Measurements from ENCODE around the gene SLC9A2.

DNA sequence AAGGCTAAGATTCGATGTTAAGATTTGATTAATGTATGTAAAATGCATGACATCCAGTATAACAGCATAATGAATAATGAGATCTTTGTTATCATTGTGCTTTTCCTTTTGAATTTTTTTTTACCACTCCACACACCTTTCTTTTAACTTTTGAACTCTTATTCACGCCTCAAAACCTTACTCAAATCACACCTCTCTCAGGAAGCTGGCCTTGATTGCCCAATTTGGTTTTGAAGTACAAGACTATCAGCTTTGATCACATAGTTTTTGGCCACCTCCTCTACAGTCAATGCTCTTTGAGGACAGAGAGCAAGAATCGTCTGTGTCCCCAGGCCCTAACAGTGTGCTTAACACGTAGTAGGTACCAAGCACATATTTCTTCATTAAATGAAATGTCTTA, 29.9 kb upstream of the SLC9A2 start:
- TF ChIP-seq, protein P1, sequence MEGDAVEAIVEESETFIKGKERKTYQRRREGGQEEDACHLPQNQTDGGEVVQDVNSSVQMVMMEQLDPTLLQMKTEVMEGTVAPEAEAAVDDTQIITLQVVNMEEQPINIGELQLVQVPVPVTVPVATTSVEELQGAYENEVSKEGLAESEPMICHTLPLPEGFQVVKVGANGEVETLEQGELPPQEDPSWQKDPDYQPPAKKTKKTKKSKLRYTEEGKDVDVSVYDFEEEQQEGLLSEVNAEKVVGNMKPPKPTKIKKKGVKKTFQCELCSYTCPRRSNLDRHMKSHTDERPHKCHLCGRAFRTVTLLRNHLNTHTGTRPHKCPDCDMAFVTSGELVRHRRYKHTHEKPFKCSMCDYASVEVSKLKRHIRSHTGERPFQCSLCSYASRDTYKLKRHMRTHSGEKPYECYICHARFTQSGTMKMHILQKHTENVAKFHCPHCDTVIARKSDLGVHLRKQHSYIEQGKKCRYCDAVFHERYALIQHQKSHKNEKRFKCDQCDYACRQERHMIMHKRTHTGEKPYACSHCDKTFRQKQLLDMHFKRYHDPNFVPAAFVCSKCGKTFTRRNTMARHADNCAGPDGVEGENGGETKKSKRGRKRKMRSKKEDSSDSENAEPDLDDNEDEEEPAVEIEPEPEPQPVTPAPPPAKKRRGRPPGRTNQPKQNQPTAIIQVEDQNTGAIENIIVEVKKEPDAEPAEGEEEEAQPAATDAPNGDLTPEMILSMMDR (conservative IDR thresholded peaks at IDR 0.05 in 1 of 2, IDR thresholded peaks at IDR 0.05 in 1 of 2; ENCODE audit: low read depth in 1 of 2, low read length in 2 of 2) = no peak
- no peak for TF ChIP-seq EZH2 (IDR thresholded peaks at IDR 0.05; ENCODE audit: low read length, missing control alignments)
